T-helper 17 cell (primary cell): ENCODE measurements around the gene KDM2B. TPM values are rescaled to one million over a fixed set of nuclear protein-coding genes. Genes with fewer than 3 reads are reported as not detected.

ENCODE experiments used
- ATAC-seq: fragments of 150-1000 bp; cut with Tn5 transposase; 2 replicates; pipeline ENCODE4 v1.10.0; 2021; ENCODE audit warnings: mild to moderate bottlenecking, moderate library complexity
- DNase-seq, 3 donors: peaks; one replicate each; pipeline versions ENCODE4 v3.0.0 to v3.0.0-alpha.2; 2020 to 2021
- H3K9me3 ChIP-seq: one replicate; pipeline ENCODE4 v1.7.0; 2013; ENCODE audit warnings: low read length, mild to moderate bottlenecking; ENCODE audit not compliant: control insufficient read depth, poor library complexity, severe bottlenecking
- H3K27ac Mint-ChIP-seq: one replicate; pipeline ENCODE4 v1.8.0; 2022; ENCODE audit warnings: mild to moderate bottlenecking, moderate library complexity, mixed read lengths
- H3K27me3 Mint-ChIP-seq: one replicate; pipeline ENCODE4 v1.8.0; 2022; ENCODE audit warnings: mixed read lengths
- H3K36me3 Mint-ChIP-seq: one replicate; pipeline ENCODE4 v1.8.0; 2022; ENCODE audit warnings: low read depth, mixed read lengths
- H3K4me1 Mint-ChIP-seq: one replicate; pipeline ENCODE4 v1.8.0; 2022; ENCODE audit warnings: mild to moderate bottlenecking, mixed read lengths
- H3K4me3 Mint-ChIP-seq: one replicate; pipeline ENCODE4 v1.8.0; 2022; ENCODE audit warnings: mild to moderate bottlenecking, moderate library complexity, mixed read lengths
- total RNA-seq, 4 donors: library from RNA in 2 of 4; stranded (reverse) in 2 of 4; gene quantifications; one replicate each; pipeline ENCODE4 v1.2.3 and lab custom pipeline; 2022 to 2026

KDM2B gene
- total RNA-seq, 2 donors from 2014 or later, result 87.6 to 94.0 TPM

DNA sequence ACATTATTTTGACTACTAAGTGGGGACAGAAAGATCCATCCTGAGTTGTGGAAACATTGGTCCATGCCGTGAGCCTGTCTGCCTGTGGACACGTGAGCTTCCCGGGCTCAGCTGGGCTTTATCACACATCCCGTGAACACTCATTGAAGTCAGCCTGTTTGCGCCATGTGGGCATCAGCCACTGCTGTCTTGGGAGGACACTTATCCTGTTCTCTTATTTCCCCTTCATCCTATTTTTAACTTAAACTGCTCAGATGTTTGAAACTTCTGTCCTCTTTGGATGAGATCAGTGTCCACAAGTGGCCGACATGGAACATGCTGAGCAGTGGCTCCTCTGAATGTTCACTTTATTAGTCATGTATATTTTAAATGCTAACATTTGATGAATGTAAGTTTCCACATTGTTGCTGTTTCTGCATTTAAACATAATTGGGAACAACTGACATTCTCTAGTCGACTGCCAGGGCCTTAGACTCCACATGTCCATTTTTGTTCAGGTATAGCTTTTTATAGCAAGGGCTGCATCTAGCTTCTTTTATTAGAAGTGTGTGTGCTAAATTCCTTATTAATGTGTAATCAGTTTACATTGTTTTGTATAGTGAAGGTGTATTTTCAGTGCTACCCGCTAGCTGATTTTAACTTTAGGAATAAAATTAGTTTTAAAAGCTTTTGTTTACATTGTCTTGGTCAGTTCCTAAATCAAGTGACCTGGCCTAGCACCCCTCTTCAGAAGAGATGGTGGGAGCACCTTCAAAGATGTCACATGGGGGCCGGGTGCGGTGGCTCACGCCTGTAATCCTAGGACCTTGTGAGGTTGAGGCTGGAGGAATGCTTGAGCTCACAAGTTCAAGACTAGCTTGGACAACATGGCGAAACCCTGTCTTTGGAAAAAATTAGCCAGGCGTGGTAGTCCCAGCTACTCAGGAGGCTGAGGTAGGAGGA, 156.9 kb downstream of the KDM2B start:
- H3K27me3 Mint-ChIP-seq, result no peaks in the 10 kb centered on the region
- peaks cover 2% of the 10 kb centered on the region for H3K4me1 Mint-ChIP-seq
- no peak for ATAC-seq
- no peak for DNase-seq
- H3K9me3 ChIP-seq, result no peaks in the 10 kb centered on the region
- H3K4me3 Mint-ChIP-seq, result no peak overlapping the region
- H3K27ac Mint-ChIP-seq, result peak overlapping the region; percentile 63
- peaks cover 12% of the 10 kb centered on the region for H3K36me3 Mint-ChIP-seq

GRCh38 chr12:121423253-121423652, 157.6 kb downstream of the KDM2B start:
- Mint-ChIP-seq H3K27ac (peak overlapping the region; percentile 63), H3K4me1 (peaks cover 2% of the 10 kb centered on the region), H3K27me3 (no peaks in the 10 kb centered on the region), H3K36me3 (peaks cover 12% of the 10 kb centered on the region), H3K4me3 (no peak overlapping the region)
- DNase-seq, result no peak
- no peak for ATAC-seq
- H3K9me3 ChIP-seq, result no peaks in the 10 kb centered on the region

- Mint-ChIP-seq H3K27ac (peak overlapping the region; percentile 49), H3K36me3 (peaks cover 12% of the 10 kb centered on the region), H3K4me1 (peaks cover 10% of the 10 kb centered on the region), H3K4me3 (no peak overlapping the region), H3K27me3 (no peaks in the 10 kb centered on the region)
- no peak for DNase-seq
- no peaks in the 10 kb centered on the region for H3K9me3 ChIP-seq
- no peak for ATAC-seq
Measured at GRCh38 chr12:121420109-121420508, 160.7 kb downstream of the KDM2B start.

DNA sequence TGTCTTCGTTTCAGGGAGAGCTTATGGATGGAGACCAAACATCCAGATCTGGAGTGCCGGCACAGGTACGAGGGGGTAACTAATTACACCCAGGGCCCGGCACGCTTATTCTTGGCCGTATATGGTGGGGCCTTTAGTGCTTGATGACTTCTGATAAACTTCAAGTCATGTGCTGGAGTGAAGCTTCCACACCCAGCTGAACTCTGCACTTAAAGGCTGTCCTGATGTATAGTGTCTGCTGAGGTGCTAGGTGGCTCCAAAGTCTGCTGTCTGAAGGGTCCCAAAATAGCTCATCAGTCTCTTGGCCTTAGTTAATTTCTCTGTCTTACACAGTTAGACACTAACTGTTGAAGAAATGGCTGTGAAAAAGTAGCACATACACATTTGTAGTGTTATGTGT, 163.0 kb downstream of the KDM2B start:
- H3K27ac Mint-ChIP-seq, result peak overlapping the region; percentile 51
- H3K4me3 Mint-ChIP-seq, result no peak overlapping the region
- no peaks in the 10 kb centered on the region for H3K27me3 Mint-ChIP-seq
- DNase-seq (no peak), ATAC-seq (no peak)
- peaks cover 14% of the 10 kb centered on the region for H3K4me1 Mint-ChIP-seq
- H3K36me3 Mint-ChIP-seq, result peaks cover 12% of the 10 kb centered on the region
- no peaks in the 10 kb centered on the region for H3K9me3 ChIP-seq

DNA sequence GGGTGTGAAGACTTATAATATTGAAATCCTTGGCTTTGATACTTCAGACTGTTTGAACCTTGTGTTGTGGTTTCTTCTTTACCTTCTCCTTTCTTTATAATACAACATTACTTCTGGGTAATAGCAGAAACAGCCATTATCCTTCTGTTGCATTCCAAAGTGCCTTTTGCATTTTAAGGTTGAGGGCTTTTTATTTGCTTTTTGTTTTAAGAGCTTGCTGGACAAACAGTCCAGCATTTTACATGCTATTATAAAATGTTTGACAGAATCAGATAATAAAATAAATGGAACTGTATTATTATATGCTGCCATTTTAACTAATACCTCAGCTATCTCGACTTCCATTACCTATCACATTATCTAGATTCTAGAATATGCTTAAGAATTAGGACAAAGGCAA, 166.9 kb downstream of the KDM2B start:
- Mint-ChIP-seq H3K4me3 (no peak overlapping the region), H3K27ac (peak overlapping the region; percentile 86), H3K27me3 (no peaks in the 10 kb centered on the region), H3K36me3 (no peaks in the 10 kb centered on the region), H3K4me1 (peaks cover 14% of the 10 kb centered on the region)
- no peak for DNase-seq
- H3K9me3 ChIP-seq, result no peaks in the 10 kb centered on the region
- ATAC-seq, result no peak

DNA sequence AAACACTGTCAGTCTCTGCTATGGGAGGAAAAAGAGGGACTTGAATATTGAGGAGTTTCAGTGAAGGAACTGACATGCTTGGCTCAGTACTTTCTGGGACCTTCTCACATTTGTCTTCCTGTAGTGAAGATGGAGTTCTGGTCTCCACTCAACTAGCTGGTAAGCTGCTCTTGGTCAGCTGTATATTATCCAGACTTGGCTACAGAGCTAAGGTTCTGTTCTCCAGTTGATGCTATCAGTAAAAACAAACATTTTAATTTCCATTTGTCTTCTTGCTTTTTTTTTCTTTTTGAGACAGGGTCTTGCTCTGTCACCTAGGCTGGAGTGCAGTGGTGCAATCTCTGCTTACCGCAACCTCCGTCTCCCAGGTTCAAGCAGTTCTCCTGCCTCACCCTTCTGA, 175.6 kb downstream of the KDM2B start:
- peaks cover 4% of the 10 kb centered on the region for H3K36me3 Mint-ChIP-seq
- peaks cover 29% of the 10 kb centered on the region for H3K4me1 Mint-ChIP-seq
- no peak for ATAC-seq
- no peaks in the 10 kb centered on the region for H3K27me3 Mint-ChIP-seq
- no peak overlapping the region for H3K4me3 Mint-ChIP-seq
- no peak for DNase-seq
- no peaks in the 10 kb centered on the region for H3K9me3 ChIP-seq
- H3K27ac Mint-ChIP-seq, result no peak overlapping the region

DNA sequence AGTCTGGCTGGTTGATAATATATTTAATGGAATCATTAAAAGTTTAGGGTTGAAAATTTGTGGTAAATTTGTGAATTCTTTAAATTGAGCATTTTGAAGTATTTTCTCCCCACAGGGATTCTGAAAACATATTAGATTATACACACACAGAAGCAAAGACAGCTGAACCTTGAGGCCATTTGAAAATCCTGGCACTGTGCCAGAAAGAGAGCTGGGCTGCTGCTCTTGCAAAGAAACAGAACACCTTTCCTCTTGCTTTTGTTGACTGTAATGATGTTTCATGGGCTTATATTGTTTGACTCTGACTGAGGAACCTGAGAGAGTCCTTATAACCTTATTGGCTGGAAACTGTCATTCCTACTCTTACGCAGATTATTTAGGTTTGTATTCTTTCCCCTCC, 176.1 kb downstream of the KDM2B start:
- no peaks in the 10 kb centered on the region for H3K27me3 Mint-ChIP-seq
- DNase-seq (no peak), ATAC-seq (no peak)
- peaks cover 30% of the 10 kb centered on the region for H3K4me1 Mint-ChIP-seq
- H3K27ac Mint-ChIP-seq, result no peak overlapping the region
- H3K9me3 ChIP-seq, result no peaks in the 10 kb centered on the region
- no peak overlapping the region for H3K4me3 Mint-ChIP-seq
- peaks cover 4% of the 10 kb centered on the region for H3K36me3 Mint-ChIP-seq

DNA sequence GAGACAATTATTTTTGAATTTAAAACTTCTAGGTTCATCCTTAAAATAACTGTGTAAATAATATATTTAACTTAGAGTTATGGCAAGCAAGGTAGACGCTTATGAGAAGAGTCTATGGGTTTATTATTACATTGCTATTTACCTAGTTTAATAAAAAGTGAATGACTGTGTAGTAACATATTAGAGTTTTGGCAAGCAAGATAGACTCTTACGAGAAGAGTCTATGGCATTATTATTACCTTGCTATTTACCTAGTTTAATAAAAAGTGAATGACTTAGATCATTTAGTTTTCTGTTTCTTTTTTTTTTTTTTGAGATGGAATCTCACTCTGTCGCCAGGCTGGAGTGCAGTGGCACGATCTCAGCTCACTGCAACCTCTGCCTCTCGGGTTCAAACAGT, 177.1 kb downstream of the KDM2B start:
- Mint-ChIP-seq H3K4me1 (peaks cover 36% of the 10 kb centered on the region), H3K27ac (no peak overlapping the region), H3K27me3 (no peaks in the 10 kb centered on the region), H3K4me3 (no peak overlapping the region), H3K36me3 (peaks cover 4% of the 10 kb centered on the region)
- DNase-seq (no peak), ATAC-seq (no peak)
- no peaks in the 10 kb centered on the region for H3K9me3 ChIP-seq

GRCh38 chr12:121400332-121401139, 180.3 kb downstream of the KDM2B start:
- peaks cover 33% of the 10 kb centered on the region for H3K4me1 Mint-ChIP-seq
- H3K27ac Mint-ChIP-seq, result peak overlapping the region; percentile 98
- H3K9me3 ChIP-seq, result no peaks in the 10 kb centered on the region
- no peaks in the 10 kb centered on the region for H3K27me3 Mint-ChIP-seq
- peak overlapping the region; percentile 96 for H3K4me3 Mint-ChIP-seq
- H3K36me3 Mint-ChIP-seq, result no peaks in the 10 kb centered on the region
- DNase-seq (peak in 1 of 3 donors; percentile 30), ATAC-seq (peak; percentile 49)

- peaks cover 29% of the 10 kb centered on the region for H3K4me1 Mint-ChIP-seq
Measured at GRCh38 chr12:121399391-121400331, 181.2 kb downstream of the KDM2B start, which contains the start of gene RNF34. Gene RNF34 (plus strand): TSS chr12:121400118. CDS start chr12:121400213, 95 bp downstream.

DNA sequence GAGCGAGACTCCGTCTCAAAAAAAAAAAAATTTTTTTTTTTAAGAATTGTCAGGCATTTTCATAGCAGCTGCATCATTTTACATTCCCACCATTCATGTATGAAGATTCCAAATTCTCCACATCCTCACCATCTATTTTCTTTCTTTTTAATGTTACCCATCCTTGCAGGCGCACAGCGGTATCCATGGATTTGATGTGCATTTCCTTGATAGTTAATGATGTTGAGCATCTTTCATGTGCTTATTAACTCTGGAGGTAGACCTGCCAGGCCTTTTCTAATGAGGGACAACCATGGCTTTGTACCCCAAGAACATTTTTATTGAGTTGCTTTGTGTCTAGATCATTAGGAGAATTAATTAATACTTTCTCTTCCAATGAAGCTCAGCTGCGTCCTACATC, 182.5 kb downstream of the KDM2B start:
- no peak overlapping the region for H3K27ac Mint-ChIP-seq
- H3K4me3 Mint-ChIP-seq, result no peak overlapping the region
- DNase-seq (no peak), ATAC-seq (no peak)
- peaks cover 26% of the 10 kb centered on the region for H3K4me1 Mint-ChIP-seq
- H3K27me3 Mint-ChIP-seq, result no peaks in the 10 kb centered on the region
- no peaks in the 10 kb centered on the region for H3K36me3 Mint-ChIP-seq
- no peaks in the 10 kb centered on the region for H3K9me3 ChIP-seq

More at GRCh38 chr12:121399391-121400331, 181.2 kb downstream of the KDM2B start, which contains the start of gene RNF34:
- ATAC-seq (peak; percentile 91), DNase-seq (peak; percentile 94 to 97 (median 96))
- H3K9me3 ChIP-seq, result no peaks in the 10 kb centered on the region
- peak within 1 kb of the TSS; percentile 96 for H3K4me3 Mint-ChIP-seq
- peak within 1 kb of the TSS; percentile 98 for H3K27ac Mint-ChIP-seq
- H3K27me3 Mint-ChIP-seq, result no peaks in the 10 kb centered on the region
- no peaks in the 10 kb centered on the region for H3K36me3 Mint-ChIP-seq

DNA sequence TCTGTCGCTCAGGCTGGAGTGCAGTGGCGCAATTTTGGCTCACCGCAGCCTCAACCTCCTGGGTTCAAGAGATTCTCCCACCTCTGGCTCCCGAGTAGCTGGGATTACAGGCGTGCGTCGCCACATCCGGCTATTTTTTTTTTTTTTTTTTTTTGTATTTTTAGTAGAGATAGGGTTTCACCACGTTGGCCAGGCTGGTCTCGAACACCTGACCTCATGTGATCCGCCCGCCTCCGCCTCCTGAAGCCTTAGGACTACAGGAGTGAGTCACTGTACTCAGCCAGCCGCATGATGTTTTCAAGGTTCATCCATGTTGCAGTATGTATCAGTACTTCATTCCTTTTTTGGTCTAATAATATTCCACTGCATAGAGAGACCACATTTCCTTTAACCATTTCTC, 183.3 kb downstream of the KDM2B start:
- Mint-ChIP-seq H3K27me3 (no peaks in the 10 kb centered on the region), H3K27ac (no peak overlapping the region), H3K4me3 (no peak overlapping the region), H3K4me1 (peaks cover 21% of the 10 kb centered on the region), H3K36me3 (no peaks in the 10 kb centered on the region)
- no peak for DNase-seq
- no peak for ATAC-seq
- H3K9me3 ChIP-seq, result no peaks in the 10 kb centered on the region
